ENCODE measurements around the gene CNIH3.

DNA sequence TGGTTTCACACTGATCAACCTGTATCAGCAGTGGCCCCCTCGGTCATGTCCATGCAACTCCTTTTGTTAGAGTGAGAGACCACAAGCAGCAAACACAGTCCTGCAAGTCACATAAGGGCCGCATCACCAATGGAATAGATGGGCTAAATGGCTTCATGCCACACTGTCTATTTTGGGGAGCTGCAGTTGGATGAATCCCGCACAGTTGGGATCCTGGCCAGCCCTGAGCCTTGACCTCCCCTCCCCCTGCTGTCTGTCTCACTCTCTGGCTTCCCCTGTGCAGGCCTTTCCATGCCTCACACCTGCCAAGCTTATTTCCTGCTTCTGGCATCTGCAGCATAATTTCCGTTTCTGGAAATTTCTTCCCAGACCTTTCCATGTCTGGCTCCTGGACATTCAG lies 57.0 kb downstream of the CNIH3 start:
- TF ChIP-seq, protein P1, sequence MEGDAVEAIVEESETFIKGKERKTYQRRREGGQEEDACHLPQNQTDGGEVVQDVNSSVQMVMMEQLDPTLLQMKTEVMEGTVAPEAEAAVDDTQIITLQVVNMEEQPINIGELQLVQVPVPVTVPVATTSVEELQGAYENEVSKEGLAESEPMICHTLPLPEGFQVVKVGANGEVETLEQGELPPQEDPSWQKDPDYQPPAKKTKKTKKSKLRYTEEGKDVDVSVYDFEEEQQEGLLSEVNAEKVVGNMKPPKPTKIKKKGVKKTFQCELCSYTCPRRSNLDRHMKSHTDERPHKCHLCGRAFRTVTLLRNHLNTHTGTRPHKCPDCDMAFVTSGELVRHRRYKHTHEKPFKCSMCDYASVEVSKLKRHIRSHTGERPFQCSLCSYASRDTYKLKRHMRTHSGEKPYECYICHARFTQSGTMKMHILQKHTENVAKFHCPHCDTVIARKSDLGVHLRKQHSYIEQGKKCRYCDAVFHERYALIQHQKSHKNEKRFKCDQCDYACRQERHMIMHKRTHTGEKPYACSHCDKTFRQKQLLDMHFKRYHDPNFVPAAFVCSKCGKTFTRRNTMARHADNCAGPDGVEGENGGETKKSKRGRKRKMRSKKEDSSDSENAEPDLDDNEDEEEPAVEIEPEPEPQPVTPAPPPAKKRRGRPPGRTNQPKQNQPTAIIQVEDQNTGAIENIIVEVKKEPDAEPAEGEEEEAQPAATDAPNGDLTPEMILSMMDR (IDR thresholded peaks at IDR 0.05; ENCODE audit: low read length), result no peak
- no peak for TF ChIP-seq EZH2 (IDR thresholded peaks at IDR 0.05; ENCODE audit: borderline replicate concordance, low read length)

Data from OCI-LY1 (cell line).